Cerebellar nuclear complex (tissue), 1 donor: ENCODE results near the gene MAD2L2.

Experiments
- DNase-seq, 2 experiments: peaks; one replicate each; lab custom pipeline; 2025; lab: John Stamatoyannopoulos, UW

Gene MAD2L2

DNA sequence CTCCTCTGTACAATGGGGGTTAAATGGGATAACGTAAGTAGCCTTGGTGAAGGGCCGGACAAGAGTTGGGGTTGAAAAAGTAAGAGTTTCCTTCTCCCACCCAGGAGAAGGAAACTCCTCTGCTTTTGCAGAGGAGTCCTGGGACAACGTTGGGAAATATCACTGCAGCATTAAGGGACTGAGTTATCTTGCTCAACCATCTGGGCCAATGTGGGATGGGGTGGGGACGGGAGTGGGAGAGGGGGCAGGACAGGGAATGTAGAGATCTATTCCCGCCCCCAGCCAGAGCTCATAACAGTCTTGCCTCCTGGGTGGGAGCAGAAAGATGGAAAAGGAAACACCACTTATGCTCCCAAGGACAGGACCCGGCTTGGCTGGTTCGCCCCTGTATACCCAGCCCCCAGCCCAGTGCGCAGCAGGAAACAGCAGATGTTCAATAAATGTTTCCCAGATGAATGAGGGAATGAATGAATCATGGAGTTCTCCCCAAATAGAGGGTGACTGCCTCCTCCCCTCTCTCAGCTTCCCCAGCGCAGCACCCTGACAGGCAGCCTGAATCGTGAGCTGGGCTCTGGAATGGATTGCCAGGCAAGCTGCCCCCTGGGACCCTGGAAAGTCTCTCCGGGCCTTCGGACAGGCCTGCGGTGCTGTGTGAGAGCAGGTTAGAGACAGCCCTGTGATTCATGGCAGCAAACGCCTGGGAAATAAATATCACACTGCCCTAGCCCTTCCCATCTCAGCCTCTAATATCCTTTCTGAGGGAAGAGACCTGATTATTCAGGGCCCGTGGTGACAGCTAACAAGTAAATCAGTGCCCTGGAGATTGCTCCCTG is 51.5 kb downstream of the MAD2L2 start:
- no peak for DNase-seq

DNA sequence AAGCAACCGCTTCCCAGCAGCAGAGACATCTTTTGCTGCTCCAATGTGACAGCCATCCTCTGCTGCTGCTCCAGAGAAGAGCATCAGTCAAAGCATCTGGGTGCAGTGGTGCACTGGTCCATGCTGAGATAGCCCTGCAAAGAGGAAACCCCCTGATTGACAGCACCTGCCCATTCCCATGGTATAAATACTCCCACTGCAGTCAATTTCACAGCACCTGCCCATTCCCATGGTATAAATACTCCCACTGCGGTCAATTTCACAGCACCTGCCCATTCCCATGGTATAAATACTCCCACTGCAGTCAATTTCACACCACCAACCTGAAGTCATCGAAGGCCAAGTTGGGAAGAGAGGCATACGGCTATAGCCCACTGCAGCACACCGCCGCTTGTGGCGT is 52.2 kb downstream of the MAD2L2 start:
- DNase-seq: no peak

GRCh38 chr1:11626551-11626950 is 54.4 kb downstream of the MAD2L2 start:
- no peak for DNase-seq
